OCI-LY3 (cell line): ENCODE data around the gene ASIC2.

Experiments used
- H2AFZ ChIP-seq: fragments of 200-600, 300-600 bp; shearing (Covaris generic); 2 replicates; pipeline ENCODE4 v1.6.0; 2014; ENCODE audit warnings: antibody characterized with exemption, low read depth, low read length
- H3K27ac ChIP-seq: fragments of 200-600, 300-600 bp; sonication (generic); 2 replicates; pipeline ENCODE4 v1.5.1; 2014; ENCODE audit warnings: mild to moderate bottlenecking, low read length, moderate library complexity, mixed read lengths
- H3K27me3 ChIP-seq: fragments of 200-600, 300-600 bp; sonication (generic); 2 replicates; pipeline ENCODE4 v1.6.1; 2014; ENCODE audit warnings: low read depth, low read length, mixed read lengths
- H3K36me3 ChIP-seq: fragments of 200-600, 300-600 bp; sonication (generic); replicated peaks from 2 replicates; pipeline ENCODE3; 2014; ENCODE audit warnings: low read depth, low read length, mixed read lengths
- H3K4me1 ChIP-seq: fragments of 300-600, 200-600 bp; sonication (generic); 2 replicates; pipeline ENCODE4 v1.6.1; 2014; ENCODE audit warnings: low read length, mixed read lengths
- H3K4me2 ChIP-seq: fragments of 200-600, 300-600 bp; sonication (generic); 2 replicates; pipeline ENCODE4 v1.6.1; 2014; ENCODE audit warnings: low read length, mixed read lengths
- H3K4me3 ChIP-seq: fragments of 300-600, 200-600 bp; sonication (generic); 2 replicates; pipeline ENCODE4 v1.5.1; 2014; ENCODE audit warnings: antibody characterized with exemption, mild to moderate bottlenecking, low read length, moderate library complexity
- H3K79me2 ChIP-seq: fragments of 300-600, 200-600 bp; shearing (Covaris generic); 2 replicates; pipeline ENCODE4 v1.6.1; 2014; ENCODE audit warnings: mild to moderate bottlenecking, low read length, mixed read lengths
- H3K9ac ChIP-seq: fragments of 300-600, 200-600 bp; shearing (Covaris generic); 2 replicates; pipeline ENCODE4 v1.6.0; 2014; ENCODE audit warnings: mild to moderate bottlenecking, low read length, moderate library complexity
- H3K9me3 ChIP-seq: fragments of 200-600, 300-600 bp; shearing (Covaris generic); 2 replicates; pipeline ENCODE4 v1.6.1; 2014; ENCODE audit warnings: low read length, mixed read lengths; ENCODE audit not compliant: insufficient read depth
- H4K20me1 ChIP-seq: fragments of 200-600, 300-600 bp; sonication (generic); 2 replicates; pipeline ENCODE4 v1.6.1; 2016; ENCODE audit warnings: low read length, mixed read lengths; ENCODE audit not compliant: insufficient read depth
- CTCF ChIP-seq: fragments of 200-600, 300-600 bp; sonication (generic); IDR thresholded peaks from 2 replicates; pipeline ENCODE4 v1.5.1; 2014; ENCODE audit warnings: antibody characterized with exemption, low read length, low read depth
- EZH2phosphoT487 ChIP-seq: fragments of 200-600 bp; shearing (Covaris generic); IDR thresholded peaks from 2 replicates; pipeline ENCODE4 v1.6.1; 2018; ENCODE audit warnings: antibody characterized with exemption, mixed run types, low read depth

The ASIC2 gene

DNA sequence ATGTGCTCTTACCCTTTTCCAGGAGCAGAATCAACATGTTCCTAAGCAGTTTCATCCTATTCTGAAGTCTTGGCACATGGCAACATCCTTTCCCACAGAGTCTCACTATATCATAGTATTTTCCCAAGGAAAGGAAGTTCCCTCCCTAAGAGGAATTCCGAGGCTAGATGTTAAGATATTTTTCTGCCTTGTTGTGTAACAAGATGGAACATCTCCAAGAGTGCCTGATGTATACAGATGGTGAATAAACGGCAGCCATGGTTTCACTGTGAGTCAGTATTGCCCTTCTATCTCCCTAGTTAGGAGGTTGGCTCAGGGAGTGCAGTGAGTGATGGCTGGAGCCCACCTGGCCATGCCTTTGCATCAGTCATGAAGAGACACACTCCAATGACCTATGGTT, 253.2 kb downstream of the ASIC2 start:
- no peaks in the 10 kb centered on the region for H3K79me2 ChIP-seq
- H3K4me1 ChIP-seq = no peaks in the 10 kb centered on the region
- H4K20me1 ChIP-seq = no peaks in the 10 kb centered on the region
- TF ChIP-seq CTCF (no peak), EZH2phosphoT487 (no peak)
- H3K4me3 ChIP-seq = no peak overlapping the region
- H3K27ac ChIP-seq = no peak overlapping the region
- H3K9ac ChIP-seq = no peak overlapping the region
- no peak overlapping the region for H3K4me2 ChIP-seq
- H3K36me3 ChIP-seq = no peaks in the 10 kb centered on the region
- peaks cover 52% of the 10 kb centered on the region for H3K27me3 ChIP-seq
- no peaks in the 10 kb centered on the region for H3K9me3 ChIP-seq
- H2AFZ ChIP-seq = no peak overlapping the region

DNA sequence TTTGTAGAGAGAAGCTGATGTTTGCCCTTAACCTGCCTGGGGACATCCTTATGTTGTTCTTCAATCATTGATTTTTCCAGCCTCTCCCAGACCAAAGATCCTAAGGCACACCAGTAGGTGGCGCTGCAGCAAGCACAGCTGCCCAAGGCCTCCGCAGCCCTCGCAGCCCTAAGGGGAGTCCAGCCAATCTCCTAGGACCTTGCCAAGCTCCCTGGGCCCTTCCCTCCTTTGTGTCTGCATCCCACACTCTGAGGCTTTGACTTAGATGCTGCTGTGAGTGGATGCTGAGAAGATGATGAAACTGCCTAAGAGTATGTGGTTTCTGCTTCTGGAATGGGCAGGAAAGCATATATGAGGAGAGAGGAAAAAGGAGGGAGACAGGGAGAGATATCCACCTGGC, 254.4 kb downstream of the ASIC2 start:
- Histone ChIP-seq H3K4me2 (no peak overlapping the region), H3K9ac (no peak overlapping the region), H3K79me2 (no peaks in the 10 kb centered on the region), H3K9me3 (no peaks in the 10 kb centered on the region), H2AFZ (no peak overlapping the region), H3K36me3 (no peaks in the 10 kb centered on the region), H3K27ac (no peak overlapping the region), H3K27me3 (peaks cover 57% of the 10 kb centered on the region), H4K20me1 (no peaks in the 10 kb centered on the region), H3K4me1 (no peaks in the 10 kb centered on the region), H3K4me3 (no peak overlapping the region)
- TF ChIP-seq CTCF = peak; percentile 65
- TF ChIP-seq EZH2phosphoT487 = no peak

DNA sequence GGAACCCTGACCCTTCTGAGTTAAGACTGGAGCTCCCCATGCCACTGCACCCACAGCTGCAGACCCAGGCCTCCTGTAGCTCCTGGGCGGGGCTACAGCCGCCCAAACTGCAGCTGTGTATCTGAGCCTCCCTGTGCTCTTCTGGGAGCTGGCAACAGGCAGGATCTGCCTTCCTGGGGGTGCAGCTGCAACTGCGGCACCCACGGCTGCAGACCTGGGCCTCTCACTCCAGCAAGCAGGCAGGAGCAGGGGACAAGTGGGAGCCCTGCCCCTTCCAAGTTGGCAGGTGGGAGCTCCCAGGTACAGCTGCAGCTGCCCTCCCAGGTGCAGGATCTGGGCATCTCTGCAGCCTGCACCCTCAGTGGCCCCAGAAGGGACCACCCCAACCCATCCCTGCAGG, 259.9 kb downstream of the ASIC2 start:
- H3K36me3 ChIP-seq = no peaks in the 10 kb centered on the region
- no peak overlapping the region for H3K4me3 ChIP-seq
- H3K79me2 ChIP-seq = no peaks in the 10 kb centered on the region
- no peak for TF ChIP-seq CTCF
- TF ChIP-seq EZH2phosphoT487 = no peak
- H3K4me1 ChIP-seq = no peaks in the 10 kb centered on the region
- no peaks in the 10 kb centered on the region for H3K9me3 ChIP-seq
- no peaks in the 10 kb centered on the region for H4K20me1 ChIP-seq
- H2AFZ ChIP-seq = no peak overlapping the region
- no peak overlapping the region for H3K9ac ChIP-seq
- no peak overlapping the region for H3K4me2 ChIP-seq
- peaks cover 48% of the 10 kb centered on the region for H3K27me3 ChIP-seq
- H3K27ac ChIP-seq = no peak overlapping the region

DNA sequence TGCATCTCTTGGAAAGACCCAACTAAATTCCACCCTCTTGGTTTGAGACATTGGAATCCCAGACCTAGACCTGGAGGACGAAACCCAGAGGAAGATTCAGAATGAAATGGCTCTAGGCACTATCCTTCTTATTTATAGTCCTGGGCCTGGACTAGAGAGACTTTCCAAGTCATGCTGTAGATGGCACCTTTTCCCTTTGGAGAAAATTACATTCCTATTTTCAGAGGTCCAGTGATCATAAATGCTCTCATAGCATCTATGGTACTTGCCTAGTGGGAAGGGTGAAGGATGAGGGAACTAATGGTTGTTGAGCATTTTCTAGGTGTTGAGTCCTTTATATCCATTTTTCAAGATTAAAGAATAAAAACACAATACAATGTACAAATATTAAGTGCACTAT, 264.3 kb downstream of the ASIC2 start:
- H3K4me1 ChIP-seq = no peaks in the 10 kb centered on the region
- H3K27ac ChIP-seq = no peak overlapping the region
- H3K4me3 ChIP-seq = no peak overlapping the region
- H3K9me3 ChIP-seq = no peaks in the 10 kb centered on the region
- no peaks in the 10 kb centered on the region for H3K79me2 ChIP-seq
- H3K27me3 ChIP-seq = peaks cover 36% of the 10 kb centered on the region
- H3K9ac ChIP-seq = no peak overlapping the region
- no peaks in the 10 kb centered on the region for H3K36me3 ChIP-seq
- TF ChIP-seq CTCF = no peak
- TF ChIP-seq EZH2phosphoT487 = no peak
- no peak overlapping the region for H3K4me2 ChIP-seq
- no peaks in the 10 kb centered on the region for H4K20me1 ChIP-seq
- H2AFZ ChIP-seq = no peak overlapping the region
